ENCODE results near the gene RNF43. TPM values are rescaled to one million over a fixed set of nuclear protein-coding genes. Genes with fewer than 3 reads are reported as not detected.

RNF43 gene
- total and polyA plus RNA-seq, 2 of the 13 experiments (the other 11 are each of a cell fraction or from before 2014, with no cell fraction given): 31.0 to 53.4 TPM

- no peak for TF ChIP-seq ZNF318 (CRISPR knock-in tag; IDR thresholded peaks at IDR 0.05)
- TF ChIP-seq RBFOX2 (IDR thresholded peaks at IDR 0.05; ENCODE audit: low read depth, low read length): no peak
- TF ChIP-seq ARID3A (IDR thresholded peaks at IDR 0.05; ENCODE audit: low read depth, low read length): peak; percentile 89
- TF ChIP-seq, protein P1, sequence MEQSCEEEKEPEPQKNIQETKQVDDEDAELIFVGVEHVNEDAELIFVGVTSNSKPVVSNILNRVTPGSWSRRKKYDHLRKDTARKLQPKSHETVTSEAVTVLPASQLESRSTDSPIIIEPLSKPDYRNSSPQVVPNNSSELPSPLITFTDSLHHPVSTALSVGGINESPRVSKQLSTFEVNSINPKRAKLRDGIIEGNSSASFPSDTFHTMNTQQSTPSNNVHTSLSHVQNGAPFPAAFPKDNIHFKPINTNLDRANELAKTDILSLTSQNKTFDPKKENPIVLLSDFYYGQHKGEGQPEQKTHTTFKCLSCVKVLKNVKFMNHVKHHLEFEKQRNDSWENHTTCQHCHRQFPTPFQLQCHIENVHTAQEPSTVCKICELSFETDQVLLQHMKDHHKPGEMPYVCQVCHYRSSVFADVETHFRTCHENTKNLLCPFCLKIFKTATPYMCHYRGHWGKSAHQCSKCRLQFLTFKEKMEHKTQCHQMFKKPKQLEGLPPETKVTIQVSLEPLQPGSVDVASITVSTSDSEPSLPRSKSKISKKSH (CRISPR knock-in tag; IDR thresholded peaks at IDR 0.05; ENCODE audit: borderline replicate concordance): no peak
- 0 out of 2 replicates have a peak, but pooled peaks have one; percentile 50 for TF ChIP-seq AHR (CRISPR knock-in tag; IDR thresholded peaks at IDR 0.05)
- TF ChIP-seq ZNF766 (CRISPR knock-in tag; IDR thresholded peaks at IDR 0.05; ENCODE audit: borderline replicate concordance): no peak
- no peak for TF ChIP-seq ZFX (CRISPR knock-in tag; IDR thresholded peaks at IDR 0.05; ENCODE audit: low read depth)
- no peak for TF ChIP-seq ZBTB21 (CRISPR knock-in tag; IDR thresholded peaks at IDR 0.05)
- TF ChIP-seq LCORL (IDR thresholded peaks at IDR 0.05): peak; percentile 49; the same call in 1 of the 2 replicates
- TF ChIP-seq LCORL (CRISPR knock-in tag; IDR thresholded peaks at IDR 0.05): peak; percentile 85
- peak; percentile 80 for TF ChIP-seq RARA (CRISPR knock-in tag; IDR thresholded peaks at IDR 0.05)
- TF ChIP-seq, protein P2, sequence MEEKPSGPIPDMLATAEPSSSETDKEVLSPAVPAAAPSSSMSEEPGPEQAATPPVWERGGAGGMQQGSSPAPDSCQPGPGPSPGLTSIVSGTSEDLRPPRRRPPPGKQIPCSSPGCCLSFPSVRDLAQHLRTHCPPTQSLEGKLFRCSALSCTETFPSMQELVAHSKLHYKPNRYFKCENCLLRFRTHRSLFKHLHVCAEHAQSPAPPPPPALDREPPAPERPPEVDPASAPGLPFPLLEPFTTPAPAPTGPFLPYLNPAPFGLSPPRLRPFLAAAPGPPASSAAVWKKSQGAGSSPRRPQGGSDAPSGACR (CRISPR knock-in tag; IDR thresholded peaks at IDR 0.05): 0 out of 2 replicates have a peak, but pooled peaks have one; percentile 17
- TF ChIP-seq HMG20A (CRISPR knock-in tag; IDR thresholded peaks at IDR 0.05; ENCODE audit: borderline replicate concordance): peak; percentile 74; the same call in 1 of the 2 replicates
- peak; percentile 8; the same call in 1 of the 2 replicates for TF ChIP-seq FOXK2 (IDR thresholded peaks at IDR 0.05)
- no peak for TF ChIP-seq ZNF124 (CRISPR knock-in tag; IDR thresholded peaks at IDR 0.05)
- no peak for TF ChIP-seq ZNF749 (CRISPR knock-in tag; IDR thresholded peaks at IDR 0.05; ENCODE audit: borderline replicate concordance)
- TF ChIP-seq, protein P3, sequence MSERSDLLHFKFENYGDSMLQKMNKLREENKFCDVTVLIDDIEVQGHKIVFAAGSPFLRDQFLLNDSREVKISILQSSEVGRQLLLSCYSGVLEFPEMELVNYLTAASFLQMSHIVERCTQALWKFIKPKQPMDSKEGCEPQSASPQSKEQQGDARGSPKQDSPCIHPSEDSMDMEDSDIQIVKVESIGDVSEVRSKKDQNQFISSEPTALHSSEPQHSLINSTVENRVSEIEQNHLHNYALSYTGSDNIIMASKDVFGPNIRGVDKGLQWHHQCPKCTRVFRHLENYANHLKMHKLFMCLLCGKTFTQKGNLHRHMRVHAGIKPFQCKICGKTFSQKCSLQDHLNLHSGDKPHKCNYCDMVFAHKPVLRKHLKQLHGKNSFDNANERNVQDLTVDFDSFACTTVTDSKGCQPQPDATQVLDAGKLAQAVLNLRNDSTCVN (CRISPR knock-in tag; IDR thresholded peaks at IDR 0.05; ENCODE audit: borderline replicate concordance): peak; percentile 64; the same call in 1 of the 2 replicates
These were observed 33.4 kb downstream of the RNF43 start (continued) for GRCh38 chr17:58383892-58384462.
